LNCAP (cell line): ENCODE data around the gene RICTOR.

Experiments used
- CTCF ChIP-seq: fragments of 450-650 bp; IDR thresholded peaks from 2 replicates; pipeline ENCODE4 v1.5.1; 2017; ENCODE audit warnings: mild to moderate bottlenecking

The RICTOR gene

GRCh38 chr5:39053189-39053588 is 21.0 kb downstream of the RICTOR start:
- no peak for TF ChIP-seq CTCF

- no peak for TF ChIP-seq CTCF
Measured at GRCh38 chr5:39052141-39052540, 22.1 kb downstream of the RICTOR start.

- no peak for TF ChIP-seq CTCF
Measured at GRCh38 chr5:39049315-39049714, 24.9 kb downstream of the RICTOR start.

GRCh38 chr5:39040875-39041274 is 33.3 kb downstream of the RICTOR start:
- TF ChIP-seq CTCF: no peak

GRCh38 chr5:39031041-39031440 is 43.2 kb downstream of the RICTOR start:
- TF ChIP-seq CTCF: no peak

- TF ChIP-seq CTCF: no peak
Measured at GRCh38 chr5:39025456-39025855, 48.7 kb downstream of the RICTOR start.

GRCh38 chr5:39024884-39025283 is 49.3 kb downstream of the RICTOR start:
- no peak for TF ChIP-seq CTCF

GRCh38 chr5:39024005-39024404 is 50.2 kb downstream of the RICTOR start:
- no peak for TF ChIP-seq CTCF
